Gastroesophageal sphincter (tissue), 3 donors: ENCODE results near the gene IRS2.

ENCODE experiments used
- EP300 ChIP-seq: sonication (generic); formaldehyde crosslinking; IDR thresholded peaks from one replicate; pipeline ENCODE4 v1.6.1; 2017; ENCODE audit warnings: antibody characterized with exemption, mild to moderate bottlenecking
- POLR2A ChIP-seq, 2 donors: fragments of 450-650 bp; IDR thresholded peaks; one replicate each; pipeline ENCODE4 v1.6.1; 2017; ENCODE audit warnings: antibody characterized with exemption in 2 of 2, mild to moderate bottlenecking in 2 of 2, moderate library complexity in 1 of 2
- POLR2AphosphoS5 ChIP-seq: sonication (generic); formaldehyde crosslinking; IDR thresholded peaks from one replicate; pipeline ENCODE4 v1.6.1; 2017; ENCODE audit warnings: antibody characterized with exemption
- TF ChIP-seq, protein P1 (sequence below), 4 experiments: fragments of 200-600 bp in 2 of 4; fragments of 450-650 bp in 2 of 4; sonication (generic) in 1 of 4; IDR thresholded peaks; one replicate each; pipeline ENCODE4 v1.5.1; 2017 to 2019; ENCODE audit warnings: antibody characterized with exemption in 4 of 4, mild to moderate bottlenecking in 2 of 4, moderate library complexity in 2 of 4

DNA sequence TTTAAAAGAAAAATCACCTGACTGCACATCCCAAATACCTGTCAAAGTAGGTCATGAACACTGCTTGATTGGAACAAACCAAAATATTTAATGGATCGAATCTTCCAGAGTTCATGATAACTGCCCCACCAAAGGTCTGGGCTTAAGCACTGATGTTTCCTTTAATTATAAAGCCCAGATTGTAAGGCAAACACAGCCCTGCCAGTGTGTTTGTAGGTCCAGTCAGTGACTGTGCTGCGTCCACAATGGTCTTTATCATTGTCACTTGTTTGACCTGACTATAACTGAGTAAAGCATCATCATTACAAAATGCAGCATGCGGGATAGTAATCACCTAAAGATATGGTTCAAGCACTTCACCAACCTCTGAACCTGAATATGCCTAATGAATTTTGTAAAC lies 63.3 kb downstream of the IRS2 start:
- no peak for TF ChIP-seq POLR2AphosphoS5
- TF ChIP-seq, protein P1, sequence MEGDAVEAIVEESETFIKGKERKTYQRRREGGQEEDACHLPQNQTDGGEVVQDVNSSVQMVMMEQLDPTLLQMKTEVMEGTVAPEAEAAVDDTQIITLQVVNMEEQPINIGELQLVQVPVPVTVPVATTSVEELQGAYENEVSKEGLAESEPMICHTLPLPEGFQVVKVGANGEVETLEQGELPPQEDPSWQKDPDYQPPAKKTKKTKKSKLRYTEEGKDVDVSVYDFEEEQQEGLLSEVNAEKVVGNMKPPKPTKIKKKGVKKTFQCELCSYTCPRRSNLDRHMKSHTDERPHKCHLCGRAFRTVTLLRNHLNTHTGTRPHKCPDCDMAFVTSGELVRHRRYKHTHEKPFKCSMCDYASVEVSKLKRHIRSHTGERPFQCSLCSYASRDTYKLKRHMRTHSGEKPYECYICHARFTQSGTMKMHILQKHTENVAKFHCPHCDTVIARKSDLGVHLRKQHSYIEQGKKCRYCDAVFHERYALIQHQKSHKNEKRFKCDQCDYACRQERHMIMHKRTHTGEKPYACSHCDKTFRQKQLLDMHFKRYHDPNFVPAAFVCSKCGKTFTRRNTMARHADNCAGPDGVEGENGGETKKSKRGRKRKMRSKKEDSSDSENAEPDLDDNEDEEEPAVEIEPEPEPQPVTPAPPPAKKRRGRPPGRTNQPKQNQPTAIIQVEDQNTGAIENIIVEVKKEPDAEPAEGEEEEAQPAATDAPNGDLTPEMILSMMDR (IDR thresholded peaks at IDR 0.05): no peak
- TF ChIP-seq POLR2A (IDR thresholded peaks at IDR 0.05): no peak
- TF ChIP-seq EP300: no peak
